Astrocyte (in vitro differentiated cells and primary cell): ENCODE measurements around the gene ARSK. TPM values are rescaled to one million over a fixed set of nuclear protein-coding genes. Genes with fewer than 3 reads are reported as not detected.

Experiments
- DNase-seq: peaks from one replicate; pipeline ENCODE4 v3.0.0-alpha.2; 2010; ENCODE audit warnings: low read depth
- FAIRE-seq: peaks from 2 replicates; lab custom pipeline; 2011; peaks lifted over from hg19 to GRCh38; lab: Jason Lieb, UNC
- H2AFZ ChIP-seq: 2 replicates; pipeline ENCODE4 v1.6.0; 2012; ENCODE audit warnings: low read depth, low read length, inconsistent platforms
- H3K27ac ChIP-seq: 2 replicates; pipeline ENCODE4 v1.5.1; 2011; ENCODE audit warnings: low read depth, low read length, inconsistent platforms
- H3K27me3 ChIP-seq: 2 replicates; pipeline ENCODE4 v1.6.0; 2011; ENCODE audit warnings: low read length, inconsistent platforms; ENCODE audit not compliant: insufficient read depth
- H3K36me3 ChIP-seq: 2 replicates; pipeline ENCODE4 v1.5.1; 2011; ENCODE audit warnings: low read length, inconsistent platforms; ENCODE audit not compliant: insufficient read depth
- H3K4me1 ChIP-seq: 2 replicates; pipeline ENCODE4 v1.5.1; 2011; ENCODE audit warnings: low read length, inconsistent platforms; ENCODE audit not compliant: insufficient read depth
- H3K4me2 ChIP-seq: 2 replicates; pipeline ENCODE4 v1.6.0; 2012; ENCODE audit warnings: low read length, inconsistent platforms
- H3K4me3 ChIP-seq: 2 replicates; pipeline ENCODE4 v1.5.1; 2011; ENCODE audit warnings: low read depth, mild to moderate bottlenecking, low read length, inconsistent platforms; ENCODE audit not compliant: insufficient read depth
- H3K79me2 ChIP-seq: 2 replicates; pipeline ENCODE4 v1.6.0; 2012; ENCODE audit warnings: mild to moderate bottlenecking, low read length, inconsistent platforms; ENCODE audit not compliant: insufficient read depth
- H3K9ac ChIP-seq: 2 replicates; pipeline ENCODE4 v1.6.0; 2012; ENCODE audit warnings: mild to moderate bottlenecking, low read length, inconsistent platforms
- H3K9me3 ChIP-seq: 2 replicates; pipeline ENCODE4 v1.5.1; 2012; ENCODE audit warnings: low read depth, mild to moderate bottlenecking, low read length, inconsistent platforms; ENCODE audit not compliant: insufficient read depth
- H4K20me1 ChIP-seq: 2 replicates; pipeline ENCODE4 v1.6.0; 2012; ENCODE audit warnings: low read length, inconsistent platforms; ENCODE audit not compliant: insufficient read depth
- H3K27ac Mint-ChIP-seq: one replicate; pipeline ENCODE4 v1.8.0; 2021; ENCODE audit warnings: mild to moderate bottlenecking, mixed read lengths; ENCODE audit not compliant: unreplicated experiment
- H3K27me3 Mint-ChIP-seq: one replicate; pipeline ENCODE4 v1.8.0; 2021; ENCODE audit warnings: low read depth, mixed read lengths; ENCODE audit not compliant: unreplicated experiment
- H3K36me3 Mint-ChIP-seq: one replicate; pipeline ENCODE4 v1.8.0; 2021; ENCODE audit warnings: low read depth, mixed read lengths; ENCODE audit not compliant: unreplicated experiment
- H3K4me1 Mint-ChIP-seq: one replicate; pipeline ENCODE4 v1.8.0; 2021; ENCODE audit warnings: low read depth, mixed read lengths; ENCODE audit not compliant: unreplicated experiment
- H3K4me3 Mint-ChIP-seq: one replicate; pipeline ENCODE4 v1.8.0; 2021; ENCODE audit warnings: mild to moderate bottlenecking, moderate library complexity, mixed read lengths; ENCODE audit not compliant: unreplicated experiment
- H3K9me3 Mint-ChIP-seq: one replicate; pipeline ENCODE4 v1.8.0; 2021; ENCODE audit warnings: mild to moderate bottlenecking, mixed read lengths; ENCODE audit not compliant: unreplicated experiment
- EZH2 ChIP-seq: IDR thresholded peaks from 2 replicates; pipeline ENCODE4 v1.6.1; 2012; ENCODE audit warnings: mild to moderate bottlenecking, low read length, inconsistent platforms; ENCODE audit not compliant: insufficient read depth
- total RNA-seq: library from RNA; stranded (reverse); gene quantifications from 2 replicates; pipeline ENCODE4 v1.2.1, GENCODE V29; 2021
- TF ChIP-seq, protein P1 (sequence below): IDR thresholded peaks from 2 replicates; pipeline ENCODE4 v1.5.1; 2011; ENCODE audit warnings: low read depth, mild to moderate bottlenecking, inconsistent platforms, low read length, moderate library complexity; ENCODE audit not compliant: insufficient read depth

The ARSK gene
- total RNA-seq, 1 donor from 2014 or later, result 9.0 TPM

- H3K79me2 ChIP-seq, result no peaks in the 10 kb centered on the region
- H3K27ac ChIP-seq, result peak within 1 kb of the TSS; percentile 66
- peak; percentile 90 for DNase-seq
- H3K36me3 Mint-ChIP-seq, result no peaks in the 10 kb centered on the region
- H4K20me1 ChIP-seq, result no peaks in the 10 kb centered on the region
- no peaks in the 10 kb centered on the region for H3K27me3 Mint-ChIP-seq
- peak within 1 kb of the TSS; percentile 93 for H2AFZ ChIP-seq
- peak within 1 kb of the TSS; percentile 65 for H3K4me3 ChIP-seq
- H3K9me3 ChIP-seq, result no peaks in the 10 kb centered on the region
- H3K4me2 ChIP-seq, result peak within 1 kb of the TSS; percentile 98
- H3K4me1 Mint-ChIP-seq, result no peaks in the 10 kb centered on the region
- TF ChIP-seq EZH2, result no peak
- TF ChIP-seq, protein P1, sequence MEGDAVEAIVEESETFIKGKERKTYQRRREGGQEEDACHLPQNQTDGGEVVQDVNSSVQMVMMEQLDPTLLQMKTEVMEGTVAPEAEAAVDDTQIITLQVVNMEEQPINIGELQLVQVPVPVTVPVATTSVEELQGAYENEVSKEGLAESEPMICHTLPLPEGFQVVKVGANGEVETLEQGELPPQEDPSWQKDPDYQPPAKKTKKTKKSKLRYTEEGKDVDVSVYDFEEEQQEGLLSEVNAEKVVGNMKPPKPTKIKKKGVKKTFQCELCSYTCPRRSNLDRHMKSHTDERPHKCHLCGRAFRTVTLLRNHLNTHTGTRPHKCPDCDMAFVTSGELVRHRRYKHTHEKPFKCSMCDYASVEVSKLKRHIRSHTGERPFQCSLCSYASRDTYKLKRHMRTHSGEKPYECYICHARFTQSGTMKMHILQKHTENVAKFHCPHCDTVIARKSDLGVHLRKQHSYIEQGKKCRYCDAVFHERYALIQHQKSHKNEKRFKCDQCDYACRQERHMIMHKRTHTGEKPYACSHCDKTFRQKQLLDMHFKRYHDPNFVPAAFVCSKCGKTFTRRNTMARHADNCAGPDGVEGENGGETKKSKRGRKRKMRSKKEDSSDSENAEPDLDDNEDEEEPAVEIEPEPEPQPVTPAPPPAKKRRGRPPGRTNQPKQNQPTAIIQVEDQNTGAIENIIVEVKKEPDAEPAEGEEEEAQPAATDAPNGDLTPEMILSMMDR, result no peak
- H3K36me3 ChIP-seq, result no peaks in the 10 kb centered on the region
- H3K27ac Mint-ChIP-seq, result peak within 1 kb of the TSS; percentile 58
- no peaks in the 10 kb centered on the region for H3K9me3 Mint-ChIP-seq
- H3K4me3 Mint-ChIP-seq, result peak within 1 kb of the TSS; percentile 76
- H3K4me1 ChIP-seq, result peaks cover 6% of the 10 kb centered on the region
- H3K9ac ChIP-seq, result peak within 1 kb of the TSS; percentile 90
- peak; percentile 23 for FAIRE-seq
- H3K27me3 ChIP-seq, result no peaks in the 10 kb centered on the region
Observed at GRCh38 chr5:95646569-95647431, 91.9 kb downstream of the ARSK start, which contains the start of gene RFESD. Gene RFESD (plus strand): TSS chr5:95646777. CDS start chr5:95652272, 5,495 bp downstream.

DNA sequence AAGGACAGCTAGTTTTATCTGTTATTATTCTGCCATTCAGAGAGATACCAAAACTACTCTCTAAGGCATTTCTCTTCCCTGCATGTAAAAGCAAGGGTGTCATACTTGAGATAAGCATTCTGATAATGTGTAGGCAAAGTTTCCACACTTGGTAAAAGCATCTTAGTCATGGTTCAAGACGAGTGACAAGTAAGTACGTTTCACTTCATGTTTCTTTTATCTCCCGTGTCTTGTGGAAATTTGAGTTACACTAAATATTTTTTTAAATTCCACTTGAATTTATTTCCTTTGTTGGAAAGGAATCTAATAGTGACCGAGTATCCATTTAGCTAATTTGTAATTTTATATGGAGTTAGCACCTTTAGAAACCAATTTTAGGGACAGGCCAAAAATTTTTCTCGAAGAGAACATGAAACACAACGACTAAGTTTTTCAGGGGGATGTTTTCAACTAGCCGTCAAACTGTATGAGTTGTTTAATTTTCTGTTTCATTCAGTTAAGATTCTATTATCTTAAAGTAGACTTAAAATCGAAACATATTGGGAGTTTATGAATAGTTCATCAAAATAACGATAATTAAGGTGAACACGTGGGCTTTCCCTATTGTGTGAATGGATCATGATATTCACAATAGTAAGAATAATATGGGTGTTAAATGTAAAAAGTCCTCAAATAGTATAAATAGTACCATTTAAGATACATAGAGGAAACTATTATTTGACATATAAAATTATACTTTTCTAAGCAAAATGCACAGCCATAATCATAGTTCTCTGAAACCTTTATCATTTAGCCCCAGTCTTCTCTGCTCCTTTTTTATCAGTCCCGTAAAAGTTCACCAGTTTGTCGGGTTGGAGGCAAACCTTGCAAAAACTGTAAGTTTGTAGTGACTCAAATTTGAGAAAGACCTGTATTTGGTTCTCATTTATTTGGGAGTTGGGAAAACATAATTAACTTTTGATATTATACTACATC lies 93.3 kb downstream of the ARSK start:
- Mint-ChIP-seq H3K36me3 (no peaks in the 10 kb centered on the region), H3K4me3 (no peak overlapping the region), H3K9me3 (no peaks in the 10 kb centered on the region), H3K27ac (no peak overlapping the region), H3K4me1 (no peaks in the 10 kb centered on the region), H3K27me3 (no peaks in the 10 kb centered on the region)
- peak; percentile 27 for DNase-seq
- H3K36me3 ChIP-seq, result no peaks in the 10 kb centered on the region
- H3K9me3 ChIP-seq, result no peaks in the 10 kb centered on the region
- no peak overlapping the region for H3K4me3 ChIP-seq
- H3K27me3 ChIP-seq, result no peaks in the 10 kb centered on the region
- no peak overlapping the region for H3K9ac ChIP-seq
- H4K20me1 ChIP-seq, result no peaks in the 10 kb centered on the region
- no peak overlapping the region for H2AFZ ChIP-seq
- peaks cover 6% of the 10 kb centered on the region for H3K4me1 ChIP-seq
- FAIRE-seq, result no peak
- H3K27ac ChIP-seq, result no peak overlapping the region
- TF ChIP-seq EZH2, result no peak
- TF ChIP-seq, protein P1, result no peak
- H3K79me2 ChIP-seq, result no peaks in the 10 kb centered on the region
- no peak overlapping the region for H3K4me2 ChIP-seq
